HepG2 (cell line): Measurements from ENCODE around the gene MRGPRF. TPM values are rescaled to one million over a fixed set of nuclear protein-coding genes. Genes with fewer than 3 reads are reported as not detected.

Experiments used
- ATAC-seq: fragments of 200-7000 bp; cut with Tn5 transposase; 3 replicates; pipeline ENCODE4 v1.9.1; 2020; ENCODE audit warnings: mild to moderate bottlenecking, moderate library complexity
- BruUV-seq: library from RNA; stranded (reverse); fragments of 400-500 nt; replicated peaks from 2 replicates; lab custom pipeline; 2021; lab: Mats Ljungman, UMichigan
- CTCF ChIA-PET: fragments of 300-600 bp; formaldehyde crosslinking; extraction: SDS; loops from one replicate; lab custom pipeline; 2021; ENCODE audit warnings: low total read pairs, inconsistent platforms, low intra/inter-chr PET ratio; lab: Yijun Ruan, JAX
- POLR2A ChIA-PET: fragments of 350-600 bp; sonication (Branson Sonifier 250); formaldehyde crosslinking; loops from one replicate; lab custom pipeline; 2020; ENCODE audit warnings: antibody characterized with exemption, inconsistent platforms; lab: Yijun Ruan, JAX
- DNase-seq: peaks from one replicate; pipeline ENCODE4 v3.0.0-alpha.2; 2015; ENCODE audit warnings: low spot score
- FAIRE-seq: peaks from 3 replicates; lab custom pipeline; 2011; peaks lifted over from hg19 to GRCh38; lab: Jason Lieb, UNC
- H2AFZ ChIP-seq: one replicate; pipeline ENCODE4 v1.6.1; 2011; ENCODE audit warnings: low read length, inconsistent platforms
- H3K27ac ChIP-seq: fragments of 300-600 bp; 3 replicates; pipeline ENCODE4 v1.8.0; 2011; ENCODE audit warnings: mixed run types, mild to moderate bottlenecking, mixed read lengths, low read length, inconsistent platforms; ENCODE audit not compliant: insufficient read depth; ENCODE audit errors: extremely low read length
- H3K27me3 ChIP-seq, 2 experiments: fragments of 200-600 bp in 1 of 2; 2 replicates in 1 of 2; 3 replicates in 1 of 2; pipeline versions ENCODE4 v1.6.0 to v1.8.0; 2011; ENCODE audit warnings: low read length in 2 of 2, mild to moderate bottlenecking in 2 of 2, moderate library complexity in 2 of 2, inconsistent platforms in 1 of 2; ENCODE audit not compliant: insufficient read depth in 2 of 2, control insufficient read depth in 1 of 2
- H3K36me3 ChIP-seq, 2 experiments: fragments of 200-600 bp in 1 of 2; replicated peaks in 1 of 2; 2 replicates in 1 of 2; 3 replicates in 1 of 2; pipeline versions ENCODE4 v1.5.1 to v1.8.0; 2011; ENCODE audit warnings: low read length in 2 of 2, inconsistent platforms in 1 of 2; ENCODE audit not compliant: insufficient read depth in 2 of 2, control insufficient read depth in 1 of 2
- H3K4me1 ChIP-seq: 2 replicates; pipeline ENCODE4 v1.5.1; 2012; ENCODE audit warnings: low read length, inconsistent platforms; ENCODE audit not compliant: insufficient read depth
- H3K4me2 ChIP-seq: 2 replicates; pipeline ENCODE4 v1.6.0; 2011; ENCODE audit warnings: low read depth, low read length, inconsistent platforms
- H3K4me3 ChIP-seq, 3 experiments: fragments of 200-600 bp in 1 of 3; sonication (generic), shearing (Covaris generic) in 1 of 3; replicated peaks in 1 of 3; 2 replicates each; pipeline ENCODE4 v1.5.1; 2011 to 2016; ENCODE audit warnings: low read length in 3 of 3, inconsistent platforms in 2 of 3, low read depth in 2 of 3, mild to moderate bottlenecking in 2 of 3, control low read depth in 1 of 3, mixed read lengths in 1 of 3; ENCODE audit not compliant: insufficient read depth in 1 of 3
- H3K79me2 ChIP-seq: one replicate; pipeline ENCODE4 v1.6.1; 2011; ENCODE audit warnings: low read length, inconsistent platforms; ENCODE audit not compliant: insufficient read depth
- H3K9ac ChIP-seq: 2 replicates; pipeline ENCODE4 v1.6.0; 2011; ENCODE audit warnings: mild to moderate bottlenecking, low read depth, low read length, inconsistent platforms; ENCODE audit not compliant: insufficient read depth
- H3K9me3 ChIP-seq: 2 replicates; pipeline ENCODE4 v1.5.1; 2012; ENCODE audit warnings: mild to moderate bottlenecking, low read length
- H4K20me1 ChIP-seq: 2 replicates; pipeline ENCODE4 v1.6.0; 2011; ENCODE audit warnings: inconsistent platforms, mild to moderate bottlenecking, low read length, moderate library complexity; ENCODE audit not compliant: insufficient read depth
- FOSL2 ChIP-seq: sonication (generic); formaldehyde crosslinking; IDR thresholded peaks from 2 replicates; pipeline ENCODE4 v1.4.0; 2020; ENCODE audit warnings: missing genetic modification reagents
- HNF4G ChIP-seq, 2 experiments: sonication (generic) in 1 of 2; formaldehyde crosslinking in 1 of 2; IDR thresholded peaks; 2 replicates each; pipeline versions ENCODE4 v1.4.0 to v1.6.1; 2011 to 2020; ENCODE audit warnings: borderline replicate concordance in 2 of 2, low read depth in 2 of 2, mild to moderate bottlenecking in 2 of 2, low read length in 1 of 2, missing genetic modification reagents in 1 of 2, moderate library complexity in 1 of 2
- MYNN ChIP-seq: sonication (generic); formaldehyde crosslinking; IDR thresholded peaks from 2 replicates; pipeline ENCODE4 v1.4.0; 2020; ENCODE audit warnings: mild to moderate bottlenecking, low read depth, missing genetic modification reagents
- NR2F2 ChIP-seq: IDR thresholded peaks from 2 replicates; pipeline ENCODE4 v1.6.1; 2012; ENCODE audit warnings: low read depth, inconsistent platforms, borderline replicate concordance
- RCOR2 ChIP-seq: IDR thresholded peaks from 2 replicates; pipeline ENCODE4 v1.6.1; 2016; ENCODE audit warnings: missing biosample characterization, missing genetic modification reagents
- RXRB ChIP-seq: IDR thresholded peaks from 2 replicates; pipeline ENCODE4 v1.6.1; 2016; ENCODE audit warnings: borderline replicate concordance, missing genetic modification reagents, missing compliant biosample characterization
- SETDB1 ChIP-seq: sonication (generic); formaldehyde crosslinking; IDR thresholded peaks from 2 replicates; pipeline ENCODE4 v1.5.1; 2020; ENCODE audit warnings: missing genetic modification reagents, mild to moderate bottlenecking, borderline replicate concordance
- SP2 ChIP-seq: sonication (generic); formaldehyde crosslinking; IDR thresholded peaks from 2 replicates; pipeline ENCODE4 v1.5.1; 2020; ENCODE audit warnings: mild to moderate bottlenecking, missing genetic modification reagents
- XRCC5 ChIP-seq: fragments of 200-400 bp; formaldehyde crosslinking; optimal IDR thresholded peaks from 2 replicates; pipeline ENCODE3; 2017; ENCODE audit warnings: mild to moderate bottlenecking, low read length
- ZEB1 ChIP-seq: IDR thresholded peaks from 2 replicates; pipeline ENCODE4 v1.6.1; 2012; ENCODE audit warnings: mild to moderate bottlenecking, low read depth, inconsistent platforms; ENCODE audit not compliant: insufficient replicate concordance
- ZFP1 ChIP-seq: IDR thresholded peaks from 2 replicates; pipeline ENCODE4 v1.6.1; 2016
- ZNF569 ChIP-seq: sonication (generic); formaldehyde crosslinking; IDR thresholded peaks from 2 replicates; pipeline ENCODE4 v1.5.0; 2020; ENCODE audit warnings: mild to moderate bottlenecking, missing genetic modification reagents, moderate library complexity, borderline replicate concordance
- ZNF883 ChIP-seq: sonication (generic); formaldehyde crosslinking; IDR thresholded peaks from 2 replicates; pipeline ENCODE4 v1.5.1; 2020; ENCODE audit warnings: mild to moderate bottlenecking, missing genetic modification reagents; ENCODE audit errors: not compliant biosample characterization
- WGBS: methylation state at CpG from one replicate; pipeline ENCODE4 v1.1.6; 2017; ENCODE audit warnings: low lambda C conversion rate; 5-methylcytosine and 5-hydroxymethylcytosine counted together
- in situ Hi-C: cut with HindIII; loops from 2 replicates; pipeline ENCODE4 v1.10.0; 2017; ENCODE audit warnings: low pct_unique_long_range_greater_than_20kb; ENCODE audit not compliant: extremely low pct_ligation_motif_present
- intact Hi-C: fragments of 100-400 bp; cut with micrococcal nuclease; formaldehyde crosslinking; loops from one replicate; pipeline ENCODE4 v1.10.0; 2022; ENCODE audit not compliant: unreplicated experiment
- polyA plus RNA-seq, 8 experiments: library from polyadenylated mRNA; depleted of rRNA in 3 of 8; stranded (reverse) in 7 of 8; unstranded in 1 of 8; fragments of >200 nt; fragmentation: Illumina TruSeq in 4 of 8; extraction: Trizol in 4 of 8; gene quantifications; 2 replicates each; pipeline versions ENCODE4 v1.2.1 to v1.2.3, GENCODE V29; 2011 to 2016; ENCODE audit warnings: low read depth in 4 of 8, missing spikeins in 1 of 8, mixed read lengths in 1 of 8; ENCODE audit not compliant: insufficient read depth in 1 of 8
- total RNA-seq, 5 experiments: library from RNA; depleted of rRNA; stranded (reverse); fragments of >200 nt; fragmentation: Illumina TruSeq; extraction: Trizol; gene quantifications; 2 replicates each; pipeline ENCODE4 v1.2.3, GENCODE V29; 2016; ENCODE audit warnings: low read depth in 1 of 5
- TF ChIP-seq, protein P1 (sequence below): sonication (generic); formaldehyde crosslinking; IDR thresholded peaks from 2 replicates; pipeline ENCODE4 v1.5.1; 2020; ENCODE audit warnings: mild to moderate bottlenecking, missing genetic modification reagents
- TF ChIP-seq, protein P2 (sequence below): sonication (generic); formaldehyde crosslinking; IDR thresholded peaks from 2 replicates; pipeline ENCODE4 v1.4.0; 2020; ENCODE audit warnings: missing genetic modification reagents
- TF ChIP-seq, protein P3 (sequence below): sonication (generic); formaldehyde crosslinking; IDR thresholded peaks from 2 replicates; pipeline ENCODE4 v1.4.0; 2020; ENCODE audit warnings: missing genetic modification reagents, borderline replicate concordance

Gene MRGPRF
- total and polyA plus RNA-seq, 2 of the 13 experiments (the other 11 are each of a cell fraction or from before 2014, with no cell fraction given): not detected

DNA sequence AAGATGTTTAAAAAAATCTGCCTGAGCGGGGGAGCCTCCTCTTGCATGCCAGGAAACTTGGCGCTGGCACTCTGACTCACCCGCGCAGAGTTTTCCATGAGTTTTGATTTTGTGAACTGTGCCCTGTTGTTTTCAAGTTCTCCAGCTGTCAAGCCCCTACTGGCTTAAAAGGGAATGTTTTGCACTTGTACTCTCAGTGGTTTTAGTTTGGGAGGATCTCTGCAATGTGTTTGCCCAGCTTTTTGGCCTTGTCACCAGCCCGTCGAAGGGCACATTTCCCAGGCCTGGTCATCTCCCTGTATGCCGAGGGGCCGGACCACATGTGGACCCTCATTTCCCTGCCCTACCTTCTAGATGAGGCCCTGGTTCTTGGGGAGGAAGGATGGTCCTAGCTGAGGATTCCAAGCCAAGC lies 12.2 kb downstream of the MRGPRF start (continued):
- TF ChIP-seq, protein P1, sequence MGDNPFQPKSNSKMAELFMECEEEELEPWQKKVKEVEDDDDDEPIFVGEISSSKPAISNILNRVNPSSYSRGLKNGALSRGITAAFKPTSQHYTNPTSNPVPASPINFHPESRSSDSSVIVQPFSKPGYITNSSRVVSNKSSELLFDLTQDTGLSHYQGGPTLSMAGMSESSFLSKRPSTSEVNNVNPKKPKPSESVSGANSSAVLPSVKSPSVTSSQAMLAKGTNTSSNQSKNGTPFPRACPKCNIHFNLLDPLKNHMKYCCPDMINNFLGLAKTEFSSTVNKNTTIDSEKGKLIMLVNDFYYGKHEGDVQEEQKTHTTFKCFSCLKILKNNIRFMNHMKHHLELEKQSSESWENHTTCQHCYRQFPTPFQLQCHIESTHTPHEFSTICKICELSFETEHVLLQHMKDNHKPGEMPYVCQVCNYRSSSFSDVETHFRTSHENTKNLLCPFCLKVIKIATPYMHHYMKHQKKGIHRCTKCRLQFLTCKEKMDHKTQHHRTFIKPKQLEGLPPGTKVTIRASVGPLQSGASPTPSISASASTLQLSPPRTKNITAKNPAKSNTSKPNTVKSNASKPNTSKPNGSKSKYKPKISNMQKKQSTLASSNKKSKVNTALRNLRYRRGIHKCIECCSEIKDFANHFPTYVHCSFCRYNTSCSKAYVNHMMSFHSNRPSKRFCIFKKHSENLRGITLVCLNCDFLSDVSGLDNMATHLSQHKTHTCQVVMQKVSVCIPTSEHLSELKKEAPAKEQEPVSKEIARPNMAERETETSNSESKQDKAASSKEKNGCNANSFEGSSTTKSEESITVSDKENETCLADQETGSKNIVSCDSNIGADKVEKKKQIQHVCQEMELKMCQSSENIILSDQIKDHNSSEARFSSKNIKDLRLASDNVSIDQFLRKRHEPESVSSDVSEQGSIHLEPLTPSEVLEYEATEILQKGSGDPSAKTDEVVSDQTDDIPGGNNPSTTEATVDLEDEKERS (CRISPR knock-in tag): no peak
- TF ChIP-seq RXRB (CRISPR knock-in tag) (no peak), ZEB1 (no peak), XRCC5 (peak; percentile 46)

DNA sequence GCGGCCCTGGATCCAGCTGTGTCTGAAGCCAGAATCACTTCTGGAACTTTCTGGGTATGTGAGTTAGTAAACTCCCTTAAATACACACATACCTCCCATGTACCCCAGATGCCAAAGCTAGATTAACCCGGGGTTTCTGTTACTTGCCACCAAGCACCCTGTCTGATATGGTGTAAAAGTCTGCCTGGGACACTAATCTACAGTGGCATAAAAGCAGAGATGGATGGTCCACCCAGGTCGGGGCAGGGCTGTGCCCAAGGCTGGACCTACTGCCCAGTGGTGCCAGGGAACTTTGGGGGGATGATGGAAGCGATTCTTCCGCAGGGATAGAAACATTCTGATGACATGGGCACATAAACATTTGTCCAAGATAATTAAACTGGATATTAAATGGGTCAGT lies 12.7 kb downstream of the MRGPRF start:
- no peak for ATAC-seq
- CTCF ChIA-PET: no interaction called here
- TF ChIP-seq NR2F2 (no peak), HNF4G (IDR thresholded peaks at IDR 0.05; ENCODE audit: borderline replicate concordance, low read depth, low read length) (no peak), HNF4G (CRISPR knock-in tag; IDR thresholded peaks at IDR 0.05; ENCODE audit: borderline replicate concordance, low read depth) (no peak), SETDB1 (no peak), SP2 (CRISPR knock-in tag) (no peak), MYNN (no peak), ZFP1 (CRISPR knock-in tag) (no peak), ZNF883 (CRISPR knock-in tag) (no peak), ZNF569 (CRISPR knock-in tag) (no peak), FOSL2 (CRISPR knock-in tag) (no peak), RCOR2 (CRISPR knock-in tag) (no peak)
- TF ChIP-seq, protein P2, sequence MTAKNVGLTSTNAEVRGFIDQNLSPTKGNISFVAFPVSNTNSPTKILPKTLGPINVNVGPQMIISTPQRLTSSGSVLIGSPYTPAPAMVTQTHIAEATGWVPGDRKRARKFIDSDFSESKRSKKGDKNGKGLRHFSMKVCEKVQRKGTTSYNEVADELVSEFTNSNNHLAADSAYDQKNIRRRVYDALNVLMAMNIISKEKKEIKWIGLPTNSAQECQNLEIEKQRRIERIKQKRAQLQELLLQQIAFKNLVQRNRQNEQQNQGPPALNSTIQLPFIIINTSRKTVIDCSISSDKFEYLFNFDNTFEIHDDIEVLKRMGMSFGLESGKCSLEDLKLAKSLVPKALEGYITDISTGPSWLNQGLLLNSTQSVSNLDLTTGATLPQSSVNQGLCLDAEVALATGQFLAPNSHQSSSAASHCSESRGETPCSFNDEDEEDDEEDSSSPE: no peak
- TF ChIP-seq, protein P3, sequence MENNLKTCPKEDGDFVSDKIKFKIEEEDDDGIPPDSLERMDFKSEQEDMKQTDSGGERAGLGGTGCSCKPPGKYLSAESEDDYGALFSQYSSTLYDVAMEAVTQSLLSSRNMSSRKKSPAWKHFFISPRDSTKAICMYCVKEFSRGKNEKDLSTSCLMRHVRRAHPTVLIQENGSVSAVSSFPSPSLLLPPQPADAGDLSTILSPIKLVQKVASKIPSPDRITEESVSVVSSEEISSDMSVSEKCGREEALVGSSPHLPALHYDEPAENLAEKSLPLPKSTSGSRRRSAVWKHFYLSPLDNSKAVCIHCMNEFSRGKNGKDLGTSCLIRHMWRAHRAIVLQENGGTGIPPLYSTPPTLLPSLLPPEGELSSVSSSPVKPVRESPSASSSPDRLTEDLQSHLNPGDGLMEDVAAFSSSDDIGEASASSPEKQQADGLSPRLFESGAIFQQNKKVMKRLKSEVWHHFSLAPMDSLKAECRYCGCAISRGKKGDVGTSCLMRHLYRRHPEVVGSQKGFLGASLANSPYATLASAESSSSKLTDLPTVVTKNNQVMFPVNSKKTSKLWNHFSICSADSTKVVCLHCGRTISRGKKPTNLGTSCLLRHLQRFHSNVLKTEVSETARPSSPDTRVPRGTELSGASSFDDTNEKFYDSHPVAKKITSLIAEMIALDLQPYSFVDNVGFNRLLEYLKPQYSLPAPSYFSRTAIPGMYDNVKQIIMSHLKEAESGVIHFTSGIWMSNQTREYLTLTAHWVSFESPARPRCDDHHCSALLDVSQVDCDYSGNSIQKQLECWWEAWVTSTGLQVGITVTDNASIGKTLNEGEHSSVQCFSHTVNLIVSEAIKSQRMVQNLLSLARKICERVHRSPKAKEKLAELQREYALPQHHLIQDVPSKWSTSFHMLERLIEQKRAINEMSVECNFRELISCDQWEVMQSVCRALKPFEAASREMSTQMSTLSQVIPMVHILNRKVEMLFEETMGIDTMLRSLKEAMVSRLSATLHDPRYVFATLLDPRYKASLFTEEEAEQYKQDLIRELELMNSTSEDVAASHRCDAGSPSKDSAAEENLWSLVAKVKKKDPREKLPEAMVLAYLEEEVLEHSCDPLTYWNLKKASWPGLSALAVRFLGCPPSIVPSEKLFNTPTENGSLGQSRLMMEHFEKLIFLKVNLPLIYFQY (CRISPR knock-in tag): no peak

More for the DNA sequence above, 12.7 kb downstream of the MRGPRF start:
- H3K9me3 ChIP-seq: no peaks in the 10 kb centered on the region
- H4K20me1 ChIP-seq: no peaks in the 10 kb centered on the region
- no peak overlapping the region for H3K4me3 ChIP-seq
- FAIRE-seq: no peak
- H3K79me2 ChIP-seq: no peaks in the 10 kb centered on the region
- no peak overlapping the region for H2AFZ ChIP-seq
- no TSS peak for BruUV-seq
- peaks cover 4 to 71% of the 10 kb centered on the region in 2 experiments; a peak in 4 of 5 replicates for H3K27me3 ChIP-seq
- H3K9ac ChIP-seq: no peak overlapping the region
- no peak overlapping the region for H3K27ac ChIP-seq
- POLR2A ChIA-PET: interaction anchor here (1.2 kb wide), 1 partner anchor 48 kb away, joined by 3 read pairs; the partner anchor contains the start of gene TPCN2
- in situ Hi-C loops: no loop called here
- no peak overlapping the region for H3K4me2 ChIP-seq
- intact Hi-C loops: no loop called here
- no peak for DNase-seq
- peaks cover 6% of the 10 kb centered on the region for H3K4me1 ChIP-seq
- WGBS: 42% methylated on average over 5 of the region's 5 CpGs
- no peaks in the 10 kb centered on the region for H3K36me3 ChIP-seq
